K562 (cell line): ENCODE results near the gene MRPL11. TPM values are rescaled to one million over a fixed set of nuclear protein-coding genes. Genes with fewer than 3 reads are reported as not detected.

Experiments used
- CREB1 ChIP-seq, 2 experiments: sonication (generic) in 1 of 2; formaldehyde crosslinking in 1 of 2; IDR thresholded peaks; 2 replicates each; pipeline versions ENCODE4 v1.6.1 to v1.8.0; 2012 to 2022; ENCODE audit warnings: inconsistent platforms in 1 of 2, mild to moderate bottlenecking in 1 of 2, missing genetic modification reagents in 1 of 2, moderate library complexity in 1 of 2
- CSDE1 ChIP-seq, 2 experiments: fragments of 450-650 bp; IDR thresholded peaks; 2 replicates each; pipeline ENCODE4 v1.6.1; 2016; ENCODE audit warnings: mild to moderate bottlenecking in 1 of 2
- EZH2 ChIP-seq: IDR thresholded peaks from 2 replicates; pipeline ENCODE4 v1.6.1; 2012; ENCODE audit warnings: low read depth, mild to moderate bottlenecking, inconsistent platforms, low read length, borderline replicate concordance
- GATAD2B ChIP-seq: fragments of 450-650 bp; IDR thresholded peaks from 2 replicates; pipeline ENCODE4 v1.6.1; 2017; ENCODE audit warnings: mild to moderate bottlenecking, borderline replicate concordance
- GTF2F1 ChIP-seq: IDR thresholded peaks from 2 replicates; pipeline ENCODE4 v1.6.1; 2011; ENCODE audit warnings: low read depth, low read length, improper control_type of control experiment
- KDM4B ChIP-seq, 2 experiments: fragments of 450-650 bp in 1 of 2; sonication (generic) in 1 of 2; IDR thresholded peaks; 2 replicates each; pipeline ENCODE4 v1.6.1; 2016 to 2017; ENCODE audit warnings: borderline replicate concordance in 2 of 2, antibody characterized with exemption in 1 of 2, low read depth in 1 of 2, mild to moderate bottlenecking in 1 of 2
- MBD2 ChIP-seq: sonication (generic); IDR thresholded peaks from 2 replicates; pipeline ENCODE4 v1.6.1; 2016; ENCODE audit warnings: low read depth, borderline replicate concordance
- MCM7 ChIP-seq, 2 experiments: fragments of 450-650 bp; IDR thresholded peaks; 2 replicates each; pipeline ENCODE4 v1.6.1; 2016 to 2018
- MIER1 ChIP-seq: fragments of 450-650 bp; IDR thresholded peaks from 2 replicates; pipeline ENCODE4 v1.6.1; 2016; ENCODE audit warnings: antibody characterized with exemption, mild to moderate bottlenecking, low read depth
- NBN ChIP-seq: fragments of 450-650 bp; IDR thresholded peaks from 2 replicates; pipeline ENCODE4 v1.6.1; 2016; ENCODE audit warnings: low read depth, mild to moderate bottlenecking
- NCOR1 ChIP-seq: fragments of 450-650 bp; IDR thresholded peaks from 2 replicates; pipeline ENCODE4 v1.6.1; 2016; ENCODE audit warnings: mild to moderate bottlenecking, moderate library complexity
- POLR2B ChIP-seq: fragments of 450-650 bp; IDR thresholded peaks from 2 replicates; pipeline ENCODE4 v1.6.1; 2018; ENCODE audit warnings: low read depth; ENCODE audit not compliant: partially characterized antibody
- RBM34 ChIP-seq: fragments of 200-400 bp; formaldehyde crosslinking; IDR thresholded peaks from 2 replicates; pipeline ENCODE4 v1.6.1; 2018; ENCODE audit warnings: low read length, borderline replicate concordance; ENCODE audit not compliant: insufficient read depth
- TCFL5 ChIP-seq: fragments of 250-450 bp; sonication (Bioruptor Pico); conservative IDR thresholded peaks from 2 replicates; pipeline ENCODE4 v1.6.1; 2021; ENCODE audit warnings: mild to moderate bottlenecking, moderate library complexity, matching md5 sums
- TSC22D4 ChIP-seq: fragments of 450-650 bp; IDR thresholded peaks from 2 replicates; pipeline ENCODE4 v1.6.1; 2016; ENCODE audit warnings: missing genetic modification characterization, missing biosample characterization, control low read depth
- XRCC3 ChIP-seq: fragments of 450-650 bp; IDR thresholded peaks from 2 replicates; pipeline ENCODE4 v1.6.1; 2017; ENCODE audit warnings: mild to moderate bottlenecking, moderate library complexity
- ZC3H8 ChIP-seq: fragments of 450-650 bp; IDR thresholded peaks from 2 replicates; pipeline ENCODE4 v1.6.1; 2017
- ZNF324 ChIP-seq: fragments of 250-450 bp; sonication (Bioruptor Pico); IDR thresholded peaks from 2 replicates; pipeline ENCODE4 v1.4.0; 2020; ENCODE audit warnings: mild to moderate bottlenecking
- polyA plus RNA-seq, 8 experiments: library from polyadenylated mRNA; depleted of rRNA in 4 of 8; stranded (reverse) in 5 of 8; unstranded in 3 of 8; fragments of >200 nt; fragmentation: Nextera tagmentation in 2 of 8; fragmentation: Illumina TruSeq in 1 of 8; extraction: Ambion mirVana in 2 of 8; extraction: Trizol in 1 of 8; gene quantifications; 2 replicates each; pipeline versions ENCODE4 v1.2.1 to v1.2.3, GENCODE V29; 2011 to 2014; ENCODE audit warnings: inconsistent platforms in 1 of 8, missing spikeins in 1 of 8
- total RNA-seq, 7 experiments: library from RNA; depleted of rRNA in 6 of 7; stranded (reverse); fragments of >200 nt in 6 of 7; fragmentation: Illumina TruSeq in 2 of 7; extraction: Trizol in 2 of 7; gene quantifications; 2 replicates each; pipeline versions ENCODE4 v1.2.1 to v1.2.3, GENCODE V29; 2011 to 2021; ENCODE audit warnings: low replicate concordance in 1 of 7
- TF ChIP-seq, protein P1 (sequence below): sonication (generic); formaldehyde crosslinking; IDR thresholded peaks from 2 replicates; pipeline ENCODE4 v1.8.0; 2022; ENCODE audit warnings: mild to moderate bottlenecking, missing genetic modification reagents, borderline replicate concordance
- TF ChIP-seq, protein P2 (sequence below): fragments of 450-650 bp; formaldehyde crosslinking; IDR thresholded peaks from 2 replicates; pipeline ENCODE4 v1.4.0; 2020; ENCODE audit warnings: mild to moderate bottlenecking
- TF ChIP-seq, protein P3 (sequence below): sonication (generic); formaldehyde crosslinking; IDR thresholded peaks from 2 replicates; pipeline ENCODE4 v1.8.0; 2022; ENCODE audit warnings: missing genetic modification reagents, mild to moderate bottlenecking, borderline replicate concordance
- TF ChIP-seq, protein P4 (sequence below): fragments of 250-450 bp; sonication (Bioruptor Pico); IDR thresholded peaks from 2 replicates; pipeline ENCODE4 v1.8.0; 2022; ENCODE audit warnings: moderate library complexity, mild to moderate bottlenecking, inconsistent platforms
- TF ChIP-seq, protein P5 (sequence below): fragments of 450-650 bp; conservative IDR thresholded peaks from 2 replicates; pipeline ENCODE4 v1.6.1; 2016; ENCODE audit warnings: missing genetic modification characterization, low read depth, mild to moderate bottlenecking, missing compliant biosample characterization, moderate library complexity

The MRPL11 gene
- total and polyA plus RNA-seq, 9 of the 15 experiments (the other 6 are each of a cell fraction or from before 2014, with no cell fraction given), result 33.0 to 173 (median 91.9) TPM

DNA sequence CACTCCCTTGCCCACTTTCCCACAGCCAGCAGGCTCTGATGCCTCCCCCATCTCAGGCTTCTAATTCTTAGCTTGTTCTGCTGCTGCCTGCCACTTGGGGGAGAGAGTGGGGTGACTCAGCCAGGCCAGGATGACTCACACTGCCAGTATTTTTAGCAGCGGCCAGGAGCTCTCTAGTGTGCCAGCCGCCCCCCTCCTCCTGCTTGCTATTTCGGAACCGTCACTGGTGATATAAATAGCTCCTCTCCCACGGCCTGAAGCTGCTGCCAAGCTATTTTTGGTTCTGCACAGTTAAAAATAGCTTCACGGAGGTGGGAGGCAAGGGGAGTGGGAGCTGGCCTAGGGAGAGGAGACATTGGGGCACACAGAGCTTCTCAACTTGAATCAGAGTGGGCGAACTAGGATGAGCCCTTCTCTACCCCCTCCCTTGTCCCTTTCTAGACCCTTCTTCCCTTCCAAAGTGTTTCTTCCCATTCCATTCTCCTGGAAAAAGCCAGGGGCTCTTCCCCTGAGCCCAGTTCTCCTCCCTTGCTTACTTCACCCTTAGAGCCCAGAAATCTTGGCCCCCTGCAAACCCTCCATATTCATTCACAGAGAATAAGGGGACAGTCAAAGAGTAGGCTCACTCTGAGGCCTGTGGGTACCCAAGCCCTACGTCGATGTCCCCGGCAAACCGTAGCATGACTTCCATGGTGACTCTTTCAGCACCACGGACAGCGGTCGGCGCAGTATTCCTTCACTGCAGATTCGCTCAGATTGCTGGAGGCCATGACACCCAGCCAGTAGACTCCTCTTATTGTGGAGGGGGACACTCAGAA, 20.3 kb downstream of the MRPL11 start (continued):
- no peak for TF ChIP-seq KDM4B (IDR thresholded peaks at IDR 0.05; ENCODE audit: borderline replicate concordance in 2 of 2, low read depth in 1 of 2)
- TF ChIP-seq TSC22D4 (tag), result no peak
- TF ChIP-seq POLR2B, result no peak
- TF ChIP-seq TCFL5 (CRISPR knock-in tag), result no peak
- TF ChIP-seq MCM7 (IDR thresholded peaks at IDR 0.05), result no peak
- TF ChIP-seq, protein P1, sequence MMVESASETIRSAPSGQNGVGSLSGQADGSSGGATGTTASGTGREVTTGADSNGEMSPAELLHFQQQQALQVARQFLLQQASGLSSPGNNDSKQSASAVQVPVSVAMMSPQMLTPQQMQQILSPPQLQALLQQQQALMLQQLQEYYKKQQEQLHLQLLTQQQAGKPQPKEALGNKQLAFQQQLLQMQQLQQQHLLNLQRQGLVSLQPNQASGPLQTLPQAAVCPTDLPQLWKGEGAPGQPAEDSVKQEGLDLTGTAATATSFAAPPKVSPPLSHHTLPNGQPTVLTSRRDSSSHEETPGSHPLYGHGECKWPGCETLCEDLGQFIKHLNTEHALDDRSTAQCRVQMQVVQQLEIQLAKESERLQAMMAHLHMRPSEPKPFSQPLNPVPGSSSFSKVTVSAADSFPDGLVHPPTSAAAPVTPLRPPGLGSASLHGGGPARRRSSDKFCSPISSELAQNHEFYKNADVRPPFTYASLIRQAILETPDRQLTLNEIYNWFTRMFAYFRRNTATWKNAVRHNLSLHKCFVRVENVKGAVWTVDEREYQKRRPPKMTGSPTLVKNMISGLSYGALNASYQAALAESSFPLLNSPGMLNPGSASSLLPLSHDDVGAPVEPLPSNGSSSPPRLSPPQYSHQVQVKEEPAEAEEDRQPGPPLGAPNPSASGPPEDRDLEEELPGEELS (CRISPR knock-in tag), result no peak
- no peak for TF ChIP-seq XRCC3
- TF ChIP-seq ZC3H8, result no peak
- TF ChIP-seq ZNF324 (CRISPR knock-in tag), result no peak
- no peak for TF ChIP-seq GTF2F1
- peak; percentile 87 for TF ChIP-seq NCOR1
- TF ChIP-seq EZH2, result no peak
- no peak for TF ChIP-seq GATAD2B
- TF ChIP-seq NBN, result no peak
- peak; percentile 98 for TF ChIP-seq MIER1
- TF ChIP-seq RBM34, result no peak
- TF ChIP-seq CREB1 (IDR thresholded peaks at IDR 0.05), result no peak
- peak; percentile 57 for TF ChIP-seq CREB1 (CRISPR knock-in tag; IDR thresholded peaks at IDR 0.05)
- TF ChIP-seq, protein P2, sequence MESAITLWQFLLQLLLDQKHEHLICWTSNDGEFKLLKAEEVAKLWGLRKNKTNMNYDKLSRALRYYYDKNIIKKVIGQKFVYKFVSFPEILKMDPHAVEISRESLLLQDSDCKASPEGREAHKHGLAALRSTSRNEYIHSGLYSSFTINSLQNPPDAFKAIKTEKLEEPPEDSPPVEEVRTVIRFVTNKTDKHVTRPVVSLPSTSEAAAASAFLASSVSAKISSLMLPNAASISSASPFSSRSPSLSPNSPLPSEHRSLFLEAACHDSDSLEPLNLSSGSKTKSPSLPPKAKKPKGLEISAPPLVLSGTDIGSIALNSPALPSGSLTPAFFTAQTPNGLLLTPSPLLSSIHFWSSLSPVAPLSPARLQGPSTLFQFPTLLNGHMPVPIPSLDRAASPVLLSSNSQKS, result no peak
- TF ChIP-seq MBD2, result no peak
- TF ChIP-seq, protein P3, sequence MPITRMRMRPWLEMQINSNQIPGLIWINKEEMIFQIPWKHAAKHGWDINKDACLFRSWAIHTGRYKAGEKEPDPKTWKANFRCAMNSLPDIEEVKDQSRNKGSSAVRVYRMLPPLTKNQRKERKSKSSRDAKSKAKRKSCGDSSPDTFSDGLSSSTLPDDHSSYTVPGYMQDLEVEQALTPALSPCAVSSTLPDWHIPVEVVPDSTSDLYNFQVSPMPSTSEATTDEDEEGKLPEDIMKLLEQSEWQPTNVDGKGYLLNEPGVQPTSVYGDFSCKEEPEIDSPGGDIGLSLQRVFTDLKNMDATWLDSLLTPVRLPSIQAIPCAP (CRISPR knock-in tag), result no peak
- TF ChIP-seq CSDE1 (IDR thresholded peaks at IDR 0.05), result no peak
- TF ChIP-seq, protein P4, sequence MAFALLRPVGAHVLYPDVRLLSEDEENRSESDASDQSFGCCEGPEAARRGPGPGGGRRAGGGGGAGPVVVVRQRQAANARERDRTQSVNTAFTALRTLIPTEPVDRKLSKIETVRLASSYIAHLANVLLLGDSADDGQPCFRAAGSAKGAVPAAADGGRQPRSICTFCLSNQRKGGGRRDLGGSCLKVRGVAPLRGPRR (CRISPR knock-in tag), result no peak
- TF ChIP-seq, protein P5, sequence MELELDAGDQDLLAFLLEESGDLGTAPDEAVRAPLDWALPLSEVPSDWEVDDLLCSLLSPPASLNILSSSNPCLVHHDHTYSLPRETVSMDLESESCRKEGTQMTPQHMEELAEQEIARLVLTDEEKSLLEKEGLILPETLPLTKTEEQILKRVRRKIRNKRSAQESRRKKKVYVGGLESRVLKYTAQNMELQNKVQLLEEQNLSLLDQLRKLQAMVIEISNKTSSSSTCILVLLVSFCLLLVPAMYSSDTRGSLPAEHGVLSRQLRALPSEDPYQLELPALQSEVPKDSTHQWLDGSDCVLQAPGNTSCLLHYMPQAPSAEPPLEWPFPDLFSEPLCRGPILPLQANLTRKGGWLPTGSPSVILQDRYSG (tag), result no peak
